Stomach (tissue), 9 donors: ENCODE data around the gene DDX11. TPM values are rescaled to one million over a fixed set of nuclear protein-coding genes. Genes with fewer than 3 reads are reported as not detected.
"Not testable (repeated sequence)": the region's sequence is repeated elsewhere in the genome, so short reads cannot be mapped to it uniquely, and the experiment has no call there.

Experiments
- DNase-seq, 2 donors: peaks; one replicate each; pipeline versions ENCODE4 v3.0.0 to v3.0.0-alpha.2; 2013 to 2019
- H3K27ac ChIP-seq, 5 donors: fragments of 200-600 bp in 4 of 5; sonication (generic) in 4 of 5; one replicate each; pipeline ENCODE4 v1.5.1; 2013 to 2019; ENCODE audit warnings: mild to moderate bottlenecking in 1 of 5, moderate library complexity in 1 of 5
- H3K27me3 ChIP-seq, 3 donors: fragments of 200-600 bp; sonication (generic); one replicate each; pipeline ENCODE4 v1.5.1; 2017 to 2019; ENCODE audit warnings: mixed run types in 1 of 3
- H3K36me3 ChIP-seq, 4 donors: fragments of 200-600 bp; sonication (generic); 1 replicate in 3 of 4; 2 replicates in 1 of 4; pipeline ENCODE4 v1.5.1; 2016 to 2019
- H3K4me1 ChIP-seq, 4 donors: fragments of 200-600 bp; sonication (generic); one replicate each; pipeline ENCODE4 v1.5.1; 2016 to 2019
- H3K4me3 ChIP-seq, 4 donors: fragments of 200-600 bp; sonication (generic) in 3 of 4; one replicate each; pipeline ENCODE4 v1.5.1; 2016 to 2019; ENCODE audit warnings: mild to moderate bottlenecking in 1 of 4
- H3K9me3 ChIP-seq, 4 donors: fragments of 200-600 bp; sonication (generic); one replicate each; pipeline ENCODE4 v1.5.1; 2016 to 2019
- EP300 ChIP-seq: sonication (generic); formaldehyde crosslinking; IDR thresholded peaks from one replicate; pipeline ENCODE4 v1.6.1; 2017; ENCODE audit warnings: antibody characterized with exemption
- POLR2A ChIP-seq, 4 donors: fragments of 450-650 bp; IDR thresholded peaks; one replicate each; pipeline ENCODE4 v1.6.1; 2016; ENCODE audit warnings: antibody characterized with exemption in 4 of 4, control low read depth in 2 of 4, mild to moderate bottlenecking in 1 of 4, moderate library complexity in 1 of 4
- POLR2AphosphoS5 ChIP-seq, 3 donors: sonication (generic); formaldehyde crosslinking; IDR thresholded peaks; one replicate each; pipeline ENCODE4 v1.6.1; 2016; ENCODE audit warnings: antibody characterized with exemption in 3 of 3
- WGBS, 5 donors: extraction: QIAGEN DNeasy Blood & Tissue Kit in 3 of 5; methylation state at CpG; one replicate each; pipeline versions ENCODE4 v1.1.5 to v1.1.7; 2013 to 2018; 5-methylcytosine and 5-hydroxymethylcytosine counted together
- intact Hi-C: fragments of 100-400 bp; cut with DNase I; formaldehyde crosslinking; loops from one replicate; pipeline ENCODE4 v1.15.1; 2023; ENCODE audit warnings: low total_unique reads
- polyA plus RNA-seq, 3 donors: library from polyadenylated mRNA; stranded (reverse); fragments of 200-250 nt; gene quantifications; one replicate each; pipeline ENCODE4 v1.2.3, GENCODE V29; 2013
- total RNA-seq, 5 donors: library from RNA; depleted of rRNA; stranded (reverse); fragments of >200 nt; gene quantifications; one replicate each; pipeline versions ENCODE4 v1.1.0 to v1.2.3, GENCODE V29; 2014 to 2016
- TF ChIP-seq, protein P1 (sequence below), 7 experiments: fragments of 450-650 bp in 4 of 7; fragments of 200-600 bp in 3 of 7; sonication (generic) in 3 of 7; IDR thresholded peaks; one replicate each; pipeline ENCODE4 v1.5.1; 2016 to 2019; ENCODE audit warnings: antibody characterized with exemption in 7 of 7, control low read depth in 2 of 7, mild to moderate bottlenecking in 1 of 7
- donor health status: healthy with polysubstance abuse.
- donor health status: Bipolar disorder and iron deficiency.
- donor health status: healthy.

Gene DDX11
- total and polyA plus RNA-seq, 8 donors = 9.1 to 104 (median 23.5) TPM

DNA sequence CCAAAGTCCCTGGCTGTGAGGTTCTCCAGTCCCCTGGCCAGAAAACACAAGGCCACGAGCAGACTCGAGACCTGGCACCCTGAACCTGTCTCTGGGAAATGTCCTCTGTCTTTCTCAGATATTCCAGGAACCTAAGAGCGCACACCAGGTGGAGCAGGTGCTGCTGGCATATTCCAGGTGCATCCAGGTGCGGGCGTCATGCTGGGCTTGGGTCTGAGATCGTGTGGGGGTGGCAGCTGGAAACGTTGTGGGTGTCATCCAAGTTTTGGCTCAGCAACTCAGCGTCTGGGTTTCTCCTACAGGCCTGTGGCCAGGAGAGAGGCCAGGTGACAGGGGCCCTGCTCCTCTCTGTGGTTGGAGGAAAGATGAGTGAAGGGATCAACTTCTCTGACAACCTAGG lies 28.5 kb downstream of the DDX11 start:
- peaks cover 0 to 17% (median 3%) of the 10 kb centered on the region in 4 donors for H3K4me1 ChIP-seq
- H3K9me3 ChIP-seq, DNase-seq, H3K27ac ChIP-seq, H3K27me3 ChIP-seq, H3K4me3 ChIP-seq, intact Hi-C loops: not testable (repeated sequence)
- 65 to 90% (median 80%) methylated on average over 2 to 8 of the region's 8 CpGs for WGBS, 5 donors
- peaks cover 11 to 63% (median 16%) of the 10 kb centered on the region in 4 donors for H3K36me3 ChIP-seq

DNA sequence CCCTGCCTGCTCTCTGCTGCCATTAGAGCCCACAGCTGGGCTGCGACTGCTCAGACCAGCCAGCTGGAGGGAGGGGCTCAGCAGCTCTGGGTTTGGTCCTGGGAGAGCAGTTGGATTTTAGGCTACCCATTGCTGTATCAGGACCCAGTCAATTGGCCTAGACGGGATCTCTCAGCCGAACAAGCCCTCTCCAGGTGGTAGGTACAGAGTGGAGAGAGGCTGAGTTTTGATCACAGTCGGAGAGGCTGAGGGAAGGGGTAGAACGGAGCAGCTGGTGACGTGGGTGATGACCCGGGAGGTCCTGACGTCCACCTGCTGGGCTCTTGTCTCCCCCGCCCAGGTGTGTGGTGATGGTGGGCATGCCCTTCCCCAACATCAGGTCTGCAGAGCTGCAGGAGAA lies 28.9 kb downstream of the DDX11 start:
- Histone ChIP-seq H3K36me3 (peaks cover 11 to 59% (median 15%) of the 10 kb centered on the region in 4 donors), H3K4me1 (peaks cover 0 to 17% (median 3%) of the 10 kb centered on the region in 4 donors)
- H3K9me3 ChIP-seq, H3K27me3 ChIP-seq, H3K4me3 ChIP-seq, H3K27ac ChIP-seq, intact Hi-C loops, DNase-seq: not testable (repeated sequence)
- 92 to 95% (median 94%) methylated on average over 9 of the region's 9 CpGs for WGBS, 5 donors

DNA sequence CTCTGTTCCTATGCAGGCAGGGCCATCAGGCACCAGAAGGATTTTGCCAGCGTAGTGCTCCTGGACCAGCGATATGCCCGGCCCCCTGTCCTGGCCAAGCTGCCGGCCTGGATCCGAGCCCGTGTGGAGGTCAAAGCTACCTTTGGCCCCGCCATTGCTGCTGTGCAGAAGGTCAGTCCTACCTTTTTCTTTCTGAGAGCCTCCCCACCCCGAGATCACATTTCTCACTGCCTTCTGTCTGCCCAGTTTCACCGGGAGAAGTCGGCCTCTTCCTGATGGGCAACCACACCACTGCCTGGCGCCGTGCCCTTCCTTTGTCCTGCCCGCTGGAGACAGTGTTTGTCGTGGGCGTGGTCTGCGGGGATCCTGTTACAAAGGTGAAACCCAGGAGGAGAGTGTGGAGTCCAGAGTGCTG lies 29.9 kb downstream of the DDX11 start:
- WGBS, 5 donors = 32 to 46% (median 40%) methylated on average over 16 of the region's 16 CpGs; no CpG with 5 or more reads in 1 of the 5 donors
- intact Hi-C loops, H3K9me3 ChIP-seq, H3K27me3 ChIP-seq, H3K4me3 ChIP-seq: not testable (repeated sequence)
- DNase-seq = peak; percentile 86 to 96
- Histone ChIP-seq H3K4me1 (peaks cover 0 to 17% (median 3%) of the 10 kb centered on the region in 4 donors), H3K36me3 (peaks cover 6 to 50% (median 14%) of the 10 kb centered on the region in 4 donors), H3K27ac (peak overlapping the region in 3 of 5 donors; percentile 15 to 53 (median 42))

DNA sequence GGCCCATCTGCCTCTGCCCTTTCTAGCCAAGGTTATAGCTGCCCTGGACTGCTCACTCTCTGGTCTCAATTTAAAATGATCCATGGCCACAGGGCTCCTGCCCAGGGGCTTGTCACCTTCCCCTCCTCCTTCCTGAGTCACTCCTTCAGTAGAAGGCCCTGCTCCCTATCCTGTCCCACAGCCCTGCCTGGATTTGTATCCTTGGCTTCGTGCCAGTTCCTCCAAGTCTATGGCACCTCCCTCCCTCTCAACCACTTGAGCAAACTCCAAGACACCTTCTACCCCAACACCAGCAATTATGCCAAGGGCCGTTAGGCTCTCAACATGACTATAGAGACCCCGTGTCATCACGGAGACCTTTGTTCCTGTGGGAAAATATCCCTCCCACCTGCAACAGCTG lies 30.6 kb downstream of the DDX11 start:
- H3K27me3 ChIP-seq, intact Hi-C loops, H3K4me3 ChIP-seq, DNase-seq, H3K9me3 ChIP-seq: not testable (repeated sequence)
- Histone ChIP-seq H3K27ac (peak overlapping the region in 2 of 5 donors; percentile 13 to 53), H3K36me3 (peaks cover 6 to 47% (median 14%) of the 10 kb centered on the region in 4 donors), H3K4me1 (peaks cover 0 to 17% (median 3%) of the 10 kb centered on the region in 4 donors)
- 42 to 67% (median 52%) methylated on average over 3 to 4 of the region's 4 CpGs for WGBS, 5 donors

DNA sequence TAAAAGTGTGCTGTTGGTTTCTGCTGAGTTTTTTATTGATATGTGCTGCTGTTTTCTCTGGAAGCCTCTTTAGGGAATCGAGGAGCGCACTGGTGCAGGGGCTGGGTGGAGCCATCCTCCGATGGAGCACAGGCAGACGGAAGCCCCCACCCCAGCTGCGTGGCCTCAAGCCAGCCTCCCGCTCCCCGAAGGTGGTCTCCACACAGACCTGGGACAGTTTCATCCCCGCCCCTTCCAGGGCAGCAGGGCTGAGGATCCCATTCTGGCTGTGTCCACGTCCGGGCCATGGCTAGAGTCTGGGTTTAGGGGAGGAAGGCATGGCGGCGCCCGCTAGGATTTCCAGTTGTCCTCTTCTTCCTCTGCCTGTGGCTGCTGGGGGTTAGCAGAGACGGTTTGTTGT lies 31.1 kb downstream of the DDX11 start:
- DNase-seq, H3K27me3 ChIP-seq, H3K27ac ChIP-seq, H3K9me3 ChIP-seq, H3K4me3 ChIP-seq, intact Hi-C loops: not testable (repeated sequence)
- peaks cover 6 to 47% (median 14%) of the 10 kb centered on the region in 4 donors for H3K36me3 ChIP-seq
- peaks cover 0 to 17% (median 3%) of the 10 kb centered on the region in 4 donors for H3K4me1 ChIP-seq
- 81 to 95% (median 93%) methylated on average over 8 to 14 of the region's 14 CpGs for WGBS, 5 donors

DNA sequence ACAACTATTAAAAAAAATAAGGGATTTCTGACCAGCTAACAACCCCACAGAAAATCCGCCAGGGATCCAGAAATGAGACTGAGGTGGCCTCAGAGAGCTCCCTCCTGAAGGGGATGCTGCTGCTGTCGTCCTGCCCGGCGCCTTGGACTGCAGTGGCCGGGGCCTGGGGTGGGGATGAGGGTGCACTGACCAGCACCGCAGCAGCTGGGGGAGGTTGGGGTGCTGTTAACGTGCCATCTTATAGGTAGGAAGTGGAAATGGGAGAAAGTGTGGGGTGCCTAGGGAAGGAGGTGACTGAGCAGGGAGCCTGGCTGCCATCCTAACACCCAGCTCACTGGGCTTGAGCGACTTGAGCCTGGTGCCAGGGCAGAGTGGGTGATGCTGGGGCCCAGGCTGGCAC lies 32.0 kb downstream of the DDX11 start:
- no peak for DNase-seq
- 83 to 93% (median 86%) methylated on average over 2 to 8 of the region's 8 CpGs for WGBS, 5 donors
- Histone ChIP-seq H3K36me3 (peaks cover 2 to 43% (median 13%) of the 10 kb centered on the region in 4 donors), H3K4me3 (no peak overlapping the region), H3K9me3 (no peaks in the 10 kb centered on the region), H3K4me1 (peaks cover 0 to 17% (median 3%) of the 10 kb centered on the region in 4 donors), H3K27ac (no peak overlapping the region), H3K27me3 (no peaks in the 10 kb centered on the region)
- intact Hi-C loops = no loop called here
- TF ChIP-seq POLR2A (IDR thresholded peaks at IDR 0.05) = no peak
- TF ChIP-seq, protein P1, sequence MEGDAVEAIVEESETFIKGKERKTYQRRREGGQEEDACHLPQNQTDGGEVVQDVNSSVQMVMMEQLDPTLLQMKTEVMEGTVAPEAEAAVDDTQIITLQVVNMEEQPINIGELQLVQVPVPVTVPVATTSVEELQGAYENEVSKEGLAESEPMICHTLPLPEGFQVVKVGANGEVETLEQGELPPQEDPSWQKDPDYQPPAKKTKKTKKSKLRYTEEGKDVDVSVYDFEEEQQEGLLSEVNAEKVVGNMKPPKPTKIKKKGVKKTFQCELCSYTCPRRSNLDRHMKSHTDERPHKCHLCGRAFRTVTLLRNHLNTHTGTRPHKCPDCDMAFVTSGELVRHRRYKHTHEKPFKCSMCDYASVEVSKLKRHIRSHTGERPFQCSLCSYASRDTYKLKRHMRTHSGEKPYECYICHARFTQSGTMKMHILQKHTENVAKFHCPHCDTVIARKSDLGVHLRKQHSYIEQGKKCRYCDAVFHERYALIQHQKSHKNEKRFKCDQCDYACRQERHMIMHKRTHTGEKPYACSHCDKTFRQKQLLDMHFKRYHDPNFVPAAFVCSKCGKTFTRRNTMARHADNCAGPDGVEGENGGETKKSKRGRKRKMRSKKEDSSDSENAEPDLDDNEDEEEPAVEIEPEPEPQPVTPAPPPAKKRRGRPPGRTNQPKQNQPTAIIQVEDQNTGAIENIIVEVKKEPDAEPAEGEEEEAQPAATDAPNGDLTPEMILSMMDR (IDR thresholded peaks at IDR 0.05) = no peak
- TF ChIP-seq POLR2AphosphoS5 (IDR thresholded peaks at IDR 0.05) = no peak
- no peak for TF ChIP-seq EP300

DNA sequence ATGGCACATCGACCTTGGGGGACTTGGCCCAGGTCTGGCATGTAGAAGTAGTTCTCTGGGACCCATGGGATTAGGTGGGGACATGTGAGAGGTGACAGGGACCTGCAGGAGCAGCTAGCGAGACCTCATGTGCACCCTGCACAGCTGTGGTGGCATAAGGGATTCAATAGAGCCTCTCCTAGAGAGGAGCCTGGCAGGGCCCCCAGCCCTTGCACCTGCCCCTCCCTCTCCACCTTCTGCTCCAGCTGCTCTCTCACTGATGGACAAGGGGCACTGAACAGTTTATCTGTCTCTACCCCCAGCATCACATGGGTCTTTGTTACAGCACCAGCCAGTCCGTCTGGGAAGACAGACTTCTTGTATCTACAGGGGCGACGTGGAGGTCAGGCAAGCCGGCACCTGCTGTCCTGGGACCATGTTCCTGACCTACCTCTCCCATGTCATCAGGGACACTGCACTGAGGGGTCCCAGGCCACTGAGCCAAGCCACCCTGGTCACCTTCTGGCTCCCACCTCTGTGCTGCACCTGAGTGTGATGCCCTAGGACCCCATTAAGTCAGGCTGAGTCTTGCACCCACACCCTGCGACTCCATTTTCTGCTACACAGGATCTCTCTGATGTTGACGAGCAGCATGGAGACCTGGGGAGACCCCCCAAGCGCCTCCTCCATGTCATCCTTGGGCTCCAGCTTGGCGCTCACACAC lies 32.6 kb downstream of the DDX11 start:
- no peak for TF ChIP-seq POLR2A (IDR thresholded peaks at IDR 0.05)
- no peak for TF ChIP-seq EP300
- TF ChIP-seq POLR2AphosphoS5 (IDR thresholded peaks at IDR 0.05) = no peak
- TF ChIP-seq, protein P1 (IDR thresholded peaks at IDR 0.05) = no peak
- Histone ChIP-seq H3K4me3 (no peak overlapping the region), H3K4me1 (peaks cover 0 to 17% (median 3%) of the 10 kb centered on the region in 4 donors), H3K36me3 (peaks cover 0 to 38% (median 8%) of the 10 kb centered on the region in 4 donors), H3K27me3 (no peaks in the 10 kb centered on the region), H3K27ac (no peak overlapping the region), H3K9me3 (no peaks in the 10 kb centered on the region)
- WGBS, 5 donors = 79 to 100% (median 88%) methylated on average over 5 to 10 of the region's 10 CpGs
- intact Hi-C loops = no loop called here
- no peak for DNase-seq

DNA sequence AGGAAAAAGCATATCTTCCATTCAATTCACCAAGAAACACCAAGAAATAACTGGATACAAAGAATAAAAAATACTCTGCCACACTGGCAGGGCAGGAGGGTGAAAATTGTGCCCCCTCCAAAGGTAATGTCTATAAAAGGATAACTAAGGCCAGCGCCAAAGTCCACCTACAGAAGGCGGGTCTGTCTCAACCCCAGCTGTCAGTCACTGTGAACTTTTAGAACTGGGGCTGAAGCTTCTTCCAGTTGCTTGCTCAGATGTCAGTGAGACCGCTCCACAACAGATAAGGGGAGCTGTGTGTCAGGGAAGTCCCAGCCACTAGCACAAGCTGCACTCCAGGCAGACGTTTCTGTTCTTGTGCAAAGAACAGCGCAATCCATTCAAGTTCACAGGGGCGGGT lies 36.1 kb downstream of the DDX11 start:
- H3K9me3 ChIP-seq, H3K27ac ChIP-seq, intact Hi-C loops, H3K27me3 ChIP-seq, H3K4me1 ChIP-seq, H3K36me3 ChIP-seq, H3K4me3 ChIP-seq, DNase-seq: not testable (repeated sequence)
- 64 to 81% (median 74%) methylated on average over 3 to 6 of the region's 6 CpGs for WGBS, 5 donors

DNA sequence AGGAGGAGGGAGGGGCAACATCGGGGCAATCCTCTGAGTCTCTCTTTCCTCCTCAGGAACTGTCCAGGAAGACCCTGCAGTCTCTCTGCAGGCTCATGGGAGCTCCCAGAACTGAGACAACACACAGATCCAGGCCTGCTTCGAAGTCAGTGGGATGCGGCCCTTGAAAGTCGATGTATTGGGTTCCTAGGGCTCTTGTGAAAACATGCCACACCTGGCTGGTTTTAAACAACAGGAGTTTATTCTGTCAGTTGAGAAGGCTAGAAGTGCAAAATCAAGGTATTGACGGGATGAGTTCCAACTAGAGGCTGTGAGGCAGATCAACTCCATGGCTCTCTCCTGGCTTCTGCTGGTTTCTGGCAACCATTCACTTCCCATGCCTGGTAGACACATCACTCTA lies 36.6 kb downstream of the DDX11 start:
- H3K4me1 ChIP-seq, intact Hi-C loops, H3K27ac ChIP-seq, H3K4me3 ChIP-seq, H3K9me3 ChIP-seq, H3K36me3 ChIP-seq, DNase-seq, H3K27me3 ChIP-seq: not testable (repeated sequence)
- 65 to 77% (median 73%) methylated on average over 4 to 5 of the region's 5 CpGs for WGBS, 5 donors
